Keratinocyte (primary cell): ENCODE data around the gene TNXB. TPM values are rescaled to one million over a fixed set of nuclear protein-coding genes. Genes with fewer than 3 reads are reported as not detected.

Experiments used
- DNase-seq: peaks from one replicate; pipeline ENCODE4 v3.0.0-alpha.2; 2011; ENCODE audit warnings: low read depth, missing footprints, low spot score
- FAIRE-seq: peaks from 2 replicates; lab custom pipeline; 2011; peaks lifted over from hg19 to GRCh38; lab: Jason Lieb, UNC
- H2AFZ ChIP-seq: 2 replicates; pipeline ENCODE4 v1.6.0; 2012; ENCODE audit warnings: low read length, control low read depth, inconsistent platforms; ENCODE audit not compliant: control insufficient read depth
- H3K27ac ChIP-seq: 2 replicates; pipeline ENCODE4 v1.5.1; 2011; ENCODE audit warnings: low read length; ENCODE audit not compliant: control insufficient read depth, insufficient read depth
- H3K27me3 ChIP-seq: 3 replicates; pipeline ENCODE4 v1.6.0; 2011; ENCODE audit warnings: low read length; ENCODE audit not compliant: control insufficient read depth, insufficient read depth; ENCODE audit errors: extremely low read depth
- H3K36me3 ChIP-seq, 2 experiments: 2 replicates in 1 of 2; 3 replicates in 1 of 2; pipeline ENCODE4 v1.5.1; 2011; ENCODE audit warnings: low read length in 2 of 2, mild to moderate bottlenecking in 1 of 2; ENCODE audit not compliant: control insufficient read depth in 2 of 2, insufficient read depth in 2 of 2; ENCODE audit errors: extremely low read depth in 1 of 2
- H3K4me1 ChIP-seq: 3 replicates; pipeline ENCODE4 v1.5.1; 2011; ENCODE audit warnings: low read length; ENCODE audit not compliant: control insufficient read depth, insufficient read depth; ENCODE audit errors: extremely low read depth
- H3K4me2 ChIP-seq: 3 replicates; pipeline ENCODE4 v1.6.0; 2011; ENCODE audit warnings: low read depth, low read length; ENCODE audit not compliant: control insufficient read depth, insufficient read depth; ENCODE audit errors: extremely low read depth
- H3K4me3 ChIP-seq, 3 experiments: fragments of 200-600 bp in 1 of 3; sonication (generic) in 1 of 3; 2 replicates in 2 of 3; 3 replicates in 1 of 3; pipeline ENCODE4 v1.5.1; 2011 to 2016; ENCODE audit warnings: low read length in 3 of 3, mild to moderate bottlenecking in 3 of 3, control low read depth in 2 of 3, inconsistent platforms in 1 of 3, low read depth in 1 of 3, mixed read lengths in 1 of 3, mixed run types in 1 of 3, moderate library complexity in 1 of 3; ENCODE audit not compliant: control insufficient read depth in 2 of 3, insufficient read depth in 2 of 3; ENCODE audit errors: extremely low read depth in 1 of 3
- H3K79me2 ChIP-seq: 2 replicates; pipeline ENCODE4 v1.6.0; 2012; ENCODE audit warnings: low read length; ENCODE audit not compliant: control insufficient read depth, insufficient read depth
- H3K9ac ChIP-seq: 3 replicates; pipeline ENCODE4 v1.6.0; 2011; ENCODE audit warnings: low read length; ENCODE audit not compliant: control insufficient read depth, insufficient read depth; ENCODE audit errors: extremely low read depth
- H3K9me1 ChIP-seq: 3 replicates; pipeline ENCODE4 v1.6.0; 2011; ENCODE audit warnings: low read length; ENCODE audit not compliant: control insufficient read depth, insufficient read depth; ENCODE audit errors: extremely low read depth
- H3K9me3 ChIP-seq: 2 replicates; pipeline ENCODE4 v1.5.1; 2012; ENCODE audit warnings: low read depth, low read length; ENCODE audit not compliant: control insufficient read depth
- H4K20me1 ChIP-seq: 3 replicates; pipeline ENCODE4 v1.6.0; 2011; ENCODE audit warnings: low read length; ENCODE audit not compliant: control insufficient read depth, insufficient read depth; ENCODE audit errors: extremely low read depth
- CTCF ChIP-seq, 3 experiments: IDR thresholded peaks in 1 of 3; conservative IDR thresholded peaks in 1 of 3; optimal IDR thresholded peaks in 1 of 3; 2 replicates in 2 of 3; 3 replicates in 1 of 3; pipeline versions ENCODE3 to v1.5.1; 2011; ENCODE audit warnings: low read length in 3 of 3, mild to moderate bottlenecking in 3 of 3, moderate library complexity in 2 of 3, control low read depth in 1 of 3, inconsistent platforms in 1 of 3; ENCODE audit not compliant: insufficient read depth in 2 of 3; ENCODE audit errors: extremely low read depth in 1 of 3
- EZH2 ChIP-seq: IDR thresholded peaks from one replicate; pipeline ENCODE4 v1.6.1; 2012; ENCODE audit warnings: inconsistent platforms, mild to moderate bottlenecking, low read length, moderate library complexity
- dilution Hi-C: fragments of 300-500 bp; cut with MboI; formaldehyde crosslinking; loops from one replicate; pipeline ENCODE4 v1.7.0; 2020; ENCODE audit warnings: low sequenced_read_pairs; ENCODE audit not compliant: extremely low pct_ligation_motif_present
- polyA plus RNA-seq, 5 experiments: library from polyadenylated mRNA; depleted of rRNA in 3 of 5; stranded (reverse) in 3 of 5; stranded (forward) in 1 of 5; unstranded in 1 of 5; fragments of >200 nt; gene quantifications; 1 replicate in 1 of 5; 2 replicates in 3 of 5; 3 replicates in 1 of 5; pipeline versions ENCODE4 v1.2.1 to v1.2.3, GENCODE V29; 2011 to 2012; ENCODE audit warnings: missing spikeins in 2 of 5, low read depth in 1 of 5, low replicate concordance in 1 of 5

The TNXB gene
- polyA plus RNA-seq, 1 donor (not counting 4 experiments of a cell fraction or from before 2014, with no cell fraction given), result 0.25 TPM

DNA sequence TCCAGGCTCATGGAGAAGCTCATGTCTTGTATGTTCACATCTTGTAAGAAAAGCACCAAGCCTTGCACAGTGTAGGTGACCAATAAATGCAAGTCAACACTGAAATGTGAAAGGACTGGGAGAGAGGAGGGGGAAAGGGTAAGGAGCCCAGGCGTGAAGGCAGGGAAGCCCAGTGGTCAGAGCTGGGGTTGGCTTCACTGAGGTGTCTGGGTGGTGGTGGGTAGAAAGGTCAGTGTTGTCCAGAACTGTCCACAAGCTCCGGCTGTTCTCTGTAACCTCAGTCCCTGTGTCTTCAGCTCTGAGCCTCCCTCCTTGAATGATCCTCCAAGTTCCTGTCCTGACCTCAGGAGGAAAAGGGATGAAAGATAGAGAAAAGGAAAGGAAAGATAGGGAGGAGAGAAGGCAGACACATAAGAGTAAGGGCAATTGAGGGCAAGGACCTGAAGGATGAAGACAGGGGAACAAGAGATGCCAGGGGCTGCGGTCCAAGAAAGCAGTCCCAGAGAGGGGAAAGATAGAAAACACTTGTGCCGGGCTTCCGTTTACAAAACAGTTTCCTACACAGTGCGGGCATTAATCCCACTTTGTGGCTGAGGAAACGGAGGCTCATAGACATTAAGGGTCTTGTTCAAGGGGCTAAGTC, 2.4 kb upstream of the TNXB start:
- Histone ChIP-seq H3K27ac (no peak overlapping the region), H3K9me1 (no peaks in the 10 kb centered on the region), H3K36me3 (peaks cover 6 to 14% of the 10 kb centered on the region in 2 experiments), H3K79me2 (no peaks in the 10 kb centered on the region), H2AFZ (no peak overlapping the region), H3K4me1 (peaks cover 36% of the 10 kb centered on the region), H4K20me1 (no peaks in the 10 kb centered on the region), H3K9ac (no peak overlapping the region), H3K4me3 (no peak overlapping the region), H3K27me3 (peaks cover 9% of the 10 kb centered on the region), H3K9me3 (no peaks in the 10 kb centered on the region), H3K4me2 (no peak overlapping the region)
- no peak for TF ChIP-seq CTCF (optimal IDR thresholded peaks at IDR 0.05 in 1 of 3, IDR thresholded peaks at IDR 0.05 in 1 of 3, conservative IDR thresholded peaks at IDR 0.05 in 1 of 3; ENCODE audit: extremely low read depth in 1 of 3, insufficient read depth in 2 of 3, low read length in 3 of 3)
- FAIRE-seq (no peak), DNase-seq (no peak)
- dilution Hi-C loops, result no loop called here

DNA sequence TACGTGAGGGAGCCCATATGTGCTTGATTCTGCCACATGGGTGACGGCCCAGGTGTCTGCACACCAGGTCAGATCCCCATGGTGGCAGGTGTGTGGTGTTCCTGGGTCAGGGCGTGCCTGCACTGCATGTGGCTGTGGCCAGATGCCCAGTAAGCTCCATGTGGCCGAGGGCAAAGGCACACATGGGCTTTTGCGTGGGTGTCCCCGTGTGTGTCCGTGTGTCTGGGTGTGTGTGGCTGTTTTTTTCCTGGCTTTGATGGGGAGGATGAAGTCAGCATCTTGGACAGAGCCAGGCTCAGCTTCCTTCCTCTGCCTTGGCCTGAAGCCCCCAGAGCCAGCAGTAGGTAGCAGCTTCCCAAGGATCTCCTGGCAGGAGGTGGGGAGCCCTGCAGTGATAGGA, 1.5 kb upstream of the TNXB start:
- H3K9me1 ChIP-seq, result no peaks in the 10 kb centered on the region
- DNase-seq (no peak), FAIRE-seq (no peak)
- H3K27ac ChIP-seq, result no peak overlapping the region
- H3K9ac ChIP-seq, result no peak overlapping the region
- dilution Hi-C loops, result no loop called here
- H3K4me2 ChIP-seq, result no peak overlapping the region
- no peak overlapping the region for H3K4me3 ChIP-seq
- H4K20me1 ChIP-seq, result no peaks in the 10 kb centered on the region
- no peaks in the 10 kb centered on the region for H3K9me3 ChIP-seq
- TF ChIP-seq EZH2 (no peak), CTCF (optimal IDR thresholded peaks at IDR 0.05 in 1 of 3, IDR thresholded peaks at IDR 0.05 in 1 of 3, conservative IDR thresholded peaks at IDR 0.05 in 1 of 3; ENCODE audit: extremely low read depth in 1 of 3, insufficient read depth in 2 of 3, low read length in 3 of 3) (no peak)
- H3K27me3 ChIP-seq, result peaks cover 9% of the 10 kb centered on the region
- peaks cover 2 to 9% of the 10 kb centered on the region in 2 experiments for H3K36me3 ChIP-seq
- H2AFZ ChIP-seq, result no peak overlapping the region
- H3K79me2 ChIP-seq, result no peaks in the 10 kb centered on the region
- peaks cover 36% of the 10 kb centered on the region for H3K4me1 ChIP-seq
